Bronchial epithelial cell (primary cell): ENCODE results near the gene THOP1. TPM values are rescaled to one million over a fixed set of nuclear protein-coding genes. Genes with fewer than 3 reads are reported as not detected.

Source experiments
- DNase-seq: peaks from one replicate; pipeline ENCODE4 v3.0.0-alpha.2; 2010; ENCODE audit warnings: low read depth
- FAIRE-seq: peaks from 2 replicates; lab custom pipeline; 2011; peaks lifted over from hg19 to GRCh38; lab: Jason Lieb, UNC
- H3K27me3 ChIP-seq: 2 replicates; pipeline ENCODE4 v1.5.1; 2011; ENCODE audit warnings: low read length; ENCODE audit not compliant: control insufficient read depth, insufficient read depth
- H3K36me3 ChIP-seq: 2 replicates; pipeline ENCODE4 v1.5.1; 2011; ENCODE audit warnings: low read length; ENCODE audit not compliant: control insufficient read depth, insufficient read depth
- H3K4me3 ChIP-seq: 2 replicates; pipeline ENCODE4 v1.5.1; 2011; ENCODE audit warnings: mild to moderate bottlenecking, low read depth, low read length, control low read depth
- CTCF ChIP-seq: IDR thresholded peaks from 2 replicates; pipeline ENCODE4 v1.5.1; 2011; ENCODE audit warnings: mild to moderate bottlenecking, moderate library complexity, low read length, control low read depth, inconsistent platforms; ENCODE audit not compliant: insufficient read depth, severe bottlenecking
- total RNA-seq: library from RNA; depleted of rRNA; stranded (reverse); fragments of >200 nt; gene quantifications from 2 replicates; pipeline ENCODE4 v1.2.1, GENCODE V29; 2014

The THOP1 gene
- total RNA-seq, 1 donor from 2014 or later = 86.4 TPM

DNA sequence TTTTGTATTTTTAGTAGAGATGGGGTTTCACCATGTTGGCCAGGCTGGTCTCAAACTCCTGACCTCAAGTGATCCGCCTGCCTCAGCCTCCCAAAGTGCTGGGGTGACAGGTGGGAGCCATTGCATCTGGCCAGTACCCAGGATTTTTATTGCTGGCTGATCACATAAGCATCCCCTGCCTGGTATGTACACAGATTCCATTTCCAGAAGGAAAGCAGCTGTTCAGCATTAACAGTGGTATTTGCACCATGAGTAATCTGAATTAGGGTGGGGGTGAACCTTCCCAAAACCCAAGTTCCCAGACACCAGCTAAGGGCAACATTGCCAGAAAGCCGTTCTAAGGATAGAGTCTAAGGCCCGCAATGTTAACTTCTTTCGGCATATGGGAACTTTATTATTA lies 63.3 kb downstream of the THOP1 start:
- no peak for DNase-seq
- FAIRE-seq = no peak
- no peak overlapping the region for H3K4me3 ChIP-seq
- no peaks in the 10 kb centered on the region for H3K27me3 ChIP-seq
- H3K36me3 ChIP-seq = peaks cover 6% of the 10 kb centered on the region
- TF ChIP-seq CTCF = no peak

GRCh38 chr19:2850256-2850925 lies 65.1 kb downstream of the THOP1 start:
- peak; percentile 17 for DNase-seq
- FAIRE-seq = peak; percentile 43
- Histone ChIP-seq H3K27me3 (no peaks in the 10 kb centered on the region), H3K36me3 (peaks cover 6% of the 10 kb centered on the region), H3K4me3 (no peak overlapping the region)
- no peak for TF ChIP-seq CTCF

DNA sequence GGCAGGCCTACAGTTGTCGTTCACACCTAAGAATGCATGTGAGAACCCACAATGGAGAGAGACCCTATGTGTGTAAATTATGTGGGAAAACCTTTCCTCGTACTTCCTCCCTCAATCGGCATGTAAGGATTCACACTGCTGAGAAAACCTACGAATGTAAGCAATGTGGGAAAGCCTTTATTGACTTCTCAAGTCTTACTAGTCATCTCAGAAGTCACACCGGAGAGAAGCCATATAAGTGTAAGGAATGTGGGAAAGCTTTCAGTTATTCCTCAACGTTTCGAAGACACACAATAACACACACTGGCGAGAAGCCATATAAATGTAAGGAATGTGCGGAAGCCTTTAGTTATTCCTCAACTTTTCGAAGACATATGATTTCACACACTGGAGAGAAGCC lies 67.3 kb downstream of the THOP1 start:
- no peak for DNase-seq

GRCh38 chr19:2853015-2853606 lies 67.8 kb downstream of the THOP1 start:
- H3K27me3 ChIP-seq = no peaks in the 10 kb centered on the region
- H3K36me3 ChIP-seq = peaks cover 6% of the 10 kb centered on the region
- FAIRE-seq (no peak), DNase-seq (no peak)
- TF ChIP-seq CTCF = no peak
- no peak overlapping the region for H3K4me3 ChIP-seq

More for the DNA sequence above, 67.3 kb downstream of the THOP1 start:
- peaks cover 6% of the 10 kb centered on the region for H3K36me3 ChIP-seq
- H3K27me3 ChIP-seq = no peaks in the 10 kb centered on the region
- H3K4me3 ChIP-seq = no peak overlapping the region
- no peak for TF ChIP-seq CTCF
- no peak for FAIRE-seq

DNA sequence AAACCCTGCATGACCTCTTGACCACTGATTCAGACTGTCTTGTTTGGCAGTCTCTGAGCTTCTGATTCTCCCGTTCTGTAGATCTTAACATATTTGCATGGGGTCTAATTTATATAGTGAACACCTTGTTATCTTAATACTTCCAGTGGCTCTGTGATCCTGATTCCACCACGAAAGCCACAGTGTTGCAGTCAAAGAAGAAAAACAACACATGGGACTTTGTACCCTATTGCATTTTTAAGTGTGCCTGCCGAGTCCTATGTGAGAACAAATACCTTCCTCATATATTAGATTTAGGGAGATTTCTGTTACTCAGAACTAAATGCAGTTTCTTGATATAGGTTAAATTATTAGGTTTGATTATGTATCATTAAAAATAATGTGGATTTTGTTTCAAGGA lies 69.5 kb downstream of the THOP1 start:
- Histone ChIP-seq H3K36me3 (peaks cover 6% of the 10 kb centered on the region), H3K4me3 (no peak overlapping the region), H3K27me3 (no peaks in the 10 kb centered on the region)
- TF ChIP-seq CTCF = no peak
- no peak for DNase-seq
- FAIRE-seq = no peak
